ENCODE data around the gene UGT1A8. TPM values are rescaled to one million over a fixed set of nuclear protein-coding genes. Genes with fewer than 3 reads are reported as not detected.

The UGT1A8 gene
- total RNA-seq, 1 donor from 2014 or later = not detected

GRCh38 chr2:233789554-233789953 is 172.1 kb downstream of the UGT1A8 start:
- intact Hi-C loops (cut with DNase I) = no loop called here
- DNase-seq (ENCODE audit: low spot score) = no peak

GRCh38 chr2:233791151-233791882 is 173.9 kb downstream of the UGT1A8 start:
- intact Hi-C loops (cut with DNase I) = no loop called here
- DNase-seq (ENCODE audit: low spot score) = no peak

- intact Hi-C loops (cut with DNase I) = no loop called here
- DNase-seq (ENCODE audit: low spot score) = no peak
Measured at GRCh38 chr2:233791883-233792329, 174.5 kb downstream of the UGT1A8 start.

- intact Hi-C loops (cut with DNase I) = no loop called here
Measured at GRCh38 chr2:233792720-233793119, 175.3 kb downstream of the UGT1A8 start.

GRCh38 chr2:233793465-233794127 is 176.2 kb downstream of the UGT1A8 start:
- DNase-seq (ENCODE audit: low spot score) = no peak
- intact Hi-C loops (cut with DNase I) = no loop called here

More at GRCh38 chr2:233792720-233793119, 175.3 kb downstream of the UGT1A8 start:
- no peak for DNase-seq (ENCODE audit: low spot score)

- intact Hi-C loops (cut with DNase I) = no loop called here
- no peak for DNase-seq (ENCODE audit: low spot score)
Measured at GRCh38 chr2:233794128-233794658, 176.8 kb downstream of the UGT1A8 start.

- intact Hi-C loops (cut with DNase I) = no loop called here
- no peak for DNase-seq (ENCODE audit: low spot score)
Measured at GRCh38 chr2:233795735-233796171, 178.3 kb downstream of the UGT1A8 start.

- DNase-seq (ENCODE audit: low spot score) = no peak
- intact Hi-C loops (cut with DNase I) = no loop called here
Measured at GRCh38 chr2:233796254-233796653, 178.8 kb downstream of the UGT1A8 start.

GRCh38 chr2:233798335-233799086 is 181.1 kb downstream of the UGT1A8 start:
- intact Hi-C loops (cut with DNase I) = no loop called here
- no peak for DNase-seq (ENCODE audit: low spot score)

GRCh38 chr2:233799087-233799665 is 181.7 kb downstream of the UGT1A8 start:
- DNase-seq (ENCODE audit: low spot score) = no peak
- intact Hi-C loops (cut with DNase I) = no loop called here

- no peak for DNase-seq (ENCODE audit: low spot score)
- intact Hi-C loops (cut with DNase I) = no loop called here
Measured at GRCh38 chr2:233799716-233800115, 182.3 kb downstream of the UGT1A8 start.

- intact Hi-C loops (cut with DNase I) = no loop called here
- no peak for DNase-seq (ENCODE audit: low spot score)
Measured at GRCh38 chr2:233800208-233800607, 182.8 kb downstream of the UGT1A8 start.

- DNase-seq (ENCODE audit: low spot score) = no peak
- intact Hi-C loops (cut with DNase I) = no loop called here
Measured at GRCh38 chr2:233801357-233802131, 184.1 kb downstream of the UGT1A8 start.

GRCh38 chr2:233802132-233802815 is 184.8 kb downstream of the UGT1A8 start:
- intact Hi-C loops (cut with DNase I) = no loop called here
- no peak for DNase-seq (ENCODE audit: low spot score)

- intact Hi-C loops (cut with DNase I) = no loop called here
- no peak for DNase-seq (ENCODE audit: low spot score)
Measured at GRCh38 chr2:233803292-233803911, 186.0 kb downstream of the UGT1A8 start.

GRCh38 chr2:233803994-233804393 is 186.6 kb downstream of the UGT1A8 start:
- intact Hi-C loops (cut with DNase I) = no loop called here
- DNase-seq (ENCODE audit: low spot score) = no peak

GRCh38 chr2:233807215-233807865 is 189.9 kb downstream of the UGT1A8 start:
- DNase-seq (ENCODE audit: low spot score) = no peak
- intact Hi-C loops (cut with DNase I) = no loop called here

All from cardiac septum (tissue), 1 donor.